ENCODE data around the gene DUSP9. TPM values are rescaled to one million over a fixed set of nuclear protein-coding genes. Genes with fewer than 3 reads are reported as not detected.

DUSP9 gene
- total and polyA plus RNA-seq, 11 donors: 0.04 to 0.25 TPM; not detected in 9

DNA sequence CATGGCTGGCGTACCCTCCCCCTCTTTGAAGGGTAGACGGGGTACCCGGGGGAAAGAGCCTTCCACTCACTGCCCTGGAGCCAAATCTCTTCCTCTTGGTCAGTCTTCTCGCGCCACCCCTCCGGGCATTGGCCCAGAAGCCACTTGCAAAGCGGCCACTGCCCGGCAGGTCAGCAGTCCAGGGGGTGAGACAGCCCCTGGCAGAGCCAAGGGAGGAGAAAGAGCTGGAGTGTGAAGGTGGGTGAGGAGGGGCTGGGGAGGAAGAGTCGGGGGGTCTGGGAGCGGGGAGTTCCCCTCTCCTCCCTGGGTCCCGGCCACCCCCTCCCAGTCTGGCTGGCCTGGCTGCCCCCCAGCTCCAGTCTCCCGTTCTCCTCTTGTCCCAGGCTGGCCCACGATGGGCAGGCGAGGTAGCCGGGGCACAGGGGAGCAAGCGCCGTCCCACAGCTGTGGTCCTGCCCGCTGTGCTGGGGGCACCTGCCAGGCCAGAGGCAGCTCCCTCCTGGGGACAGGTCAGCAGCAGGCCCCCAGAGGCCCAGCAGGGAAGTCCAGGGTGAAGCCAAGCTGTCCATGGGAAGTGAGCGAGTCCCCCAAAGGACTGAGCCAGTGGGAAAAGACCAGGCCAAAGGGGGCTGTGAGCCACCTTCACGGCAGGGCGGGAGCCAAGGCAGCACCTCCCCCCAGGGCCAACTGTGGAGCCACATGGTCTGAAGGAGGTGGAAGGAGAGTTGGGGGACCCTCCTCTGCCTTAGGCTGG lies 21.6 kb upstream of the DUSP9 start:
- peaks cover 0 to 2% (median 0%) of the 10 kb centered on the region in 12 donors for H3K9me3 ChIP-seq
- ATAC-seq (no peak), DNase-seq (peak in 1 of 5 donors; percentile 10)
- peaks cover 0 to 17% (median 0%) of the 10 kb centered on the region in 9 donors for H3K27me3 ChIP-seq
- no peak overlapping the region for H3K27ac ChIP-seq
- 88 to 93% (median 91%) methylated on average over 16 to 21 of the region's 21 CpGs for WGBS, 4 donors
- intact Hi-C loops (cut with DNase I): loop anchor here in 1 of 10 donors (10.0 kb wide), 1 partner anchor 369 kb away; no protein-coding TSS in a partner anchor
- H3K4me3 ChIP-seq: no peak overlapping the region
- H3K36me3 ChIP-seq: no peaks in the 10 kb centered on the region
- no peaks in the 10 kb centered on the region for H3K4me1 ChIP-seq
- TF ChIP-seq, protein P1, sequence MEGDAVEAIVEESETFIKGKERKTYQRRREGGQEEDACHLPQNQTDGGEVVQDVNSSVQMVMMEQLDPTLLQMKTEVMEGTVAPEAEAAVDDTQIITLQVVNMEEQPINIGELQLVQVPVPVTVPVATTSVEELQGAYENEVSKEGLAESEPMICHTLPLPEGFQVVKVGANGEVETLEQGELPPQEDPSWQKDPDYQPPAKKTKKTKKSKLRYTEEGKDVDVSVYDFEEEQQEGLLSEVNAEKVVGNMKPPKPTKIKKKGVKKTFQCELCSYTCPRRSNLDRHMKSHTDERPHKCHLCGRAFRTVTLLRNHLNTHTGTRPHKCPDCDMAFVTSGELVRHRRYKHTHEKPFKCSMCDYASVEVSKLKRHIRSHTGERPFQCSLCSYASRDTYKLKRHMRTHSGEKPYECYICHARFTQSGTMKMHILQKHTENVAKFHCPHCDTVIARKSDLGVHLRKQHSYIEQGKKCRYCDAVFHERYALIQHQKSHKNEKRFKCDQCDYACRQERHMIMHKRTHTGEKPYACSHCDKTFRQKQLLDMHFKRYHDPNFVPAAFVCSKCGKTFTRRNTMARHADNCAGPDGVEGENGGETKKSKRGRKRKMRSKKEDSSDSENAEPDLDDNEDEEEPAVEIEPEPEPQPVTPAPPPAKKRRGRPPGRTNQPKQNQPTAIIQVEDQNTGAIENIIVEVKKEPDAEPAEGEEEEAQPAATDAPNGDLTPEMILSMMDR (IDR thresholded peaks at IDR 0.05): no peak
- TF ChIP-seq POLR2A (IDR thresholded peaks at IDR 0.05): no peak

DNA sequence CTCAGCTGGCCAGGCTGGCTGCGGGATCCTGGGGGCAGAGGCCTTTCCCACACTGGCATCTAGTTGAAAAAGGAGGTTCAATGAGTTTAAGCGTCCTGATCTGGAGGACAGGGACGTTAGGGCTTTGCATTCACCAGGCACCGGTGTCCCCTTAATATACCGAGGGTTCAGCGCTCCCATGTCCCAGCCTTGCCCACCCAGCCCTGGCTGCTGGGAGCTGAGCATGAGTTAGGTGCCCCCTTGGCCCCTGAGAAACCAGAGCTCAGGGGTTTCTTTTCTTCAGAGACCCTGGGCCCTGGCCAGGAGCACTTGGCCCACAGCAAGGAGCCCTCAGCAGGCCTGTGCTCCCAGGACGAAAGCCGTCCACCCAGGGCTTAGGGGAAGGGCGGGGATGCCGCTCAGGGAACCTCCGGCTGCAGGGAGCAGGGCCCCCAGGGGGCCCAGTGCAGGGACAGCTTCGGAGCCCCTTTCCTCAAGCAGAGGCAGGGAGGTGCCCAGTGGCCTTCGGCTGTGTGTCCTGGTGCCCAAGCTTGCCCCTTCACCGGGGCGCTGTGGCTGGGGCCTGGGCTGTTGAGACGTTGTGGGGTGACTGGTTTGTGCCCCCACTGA lies 20.9 kb upstream of the DUSP9 start:
- H3K9me3 ChIP-seq: peaks cover 0 to 9% (median 0%) of the 10 kb centered on the region in 12 donors
- H3K36me3 ChIP-seq: no peaks in the 10 kb centered on the region
- TF ChIP-seq, protein P1 (IDR thresholded peaks at IDR 0.05): no peak
- TF ChIP-seq POLR2A (IDR thresholded peaks at IDR 0.05): no peak
- peak in 1 of 5 donors; percentile 15 for DNase-seq
- 64 to 85% (median 84%) methylated on average over 7 to 16 of the region's 16 CpGs for WGBS, 4 donors
- H3K27me3 ChIP-seq: peaks cover 0 to 17% (median 0%) of the 10 kb centered on the region in 9 donors
- no peak for ATAC-seq
- H3K27ac ChIP-seq: no peak overlapping the region
- intact Hi-C loops (cut with DNase I): loop anchor here in 1 of 10 donors (10.0 kb wide), 1 partner anchor 369 kb away; no protein-coding TSS in a partner anchor
- no peaks in the 10 kb centered on the region for H3K4me1 ChIP-seq
- no peak overlapping the region for H3K4me3 ChIP-seq

DNA sequence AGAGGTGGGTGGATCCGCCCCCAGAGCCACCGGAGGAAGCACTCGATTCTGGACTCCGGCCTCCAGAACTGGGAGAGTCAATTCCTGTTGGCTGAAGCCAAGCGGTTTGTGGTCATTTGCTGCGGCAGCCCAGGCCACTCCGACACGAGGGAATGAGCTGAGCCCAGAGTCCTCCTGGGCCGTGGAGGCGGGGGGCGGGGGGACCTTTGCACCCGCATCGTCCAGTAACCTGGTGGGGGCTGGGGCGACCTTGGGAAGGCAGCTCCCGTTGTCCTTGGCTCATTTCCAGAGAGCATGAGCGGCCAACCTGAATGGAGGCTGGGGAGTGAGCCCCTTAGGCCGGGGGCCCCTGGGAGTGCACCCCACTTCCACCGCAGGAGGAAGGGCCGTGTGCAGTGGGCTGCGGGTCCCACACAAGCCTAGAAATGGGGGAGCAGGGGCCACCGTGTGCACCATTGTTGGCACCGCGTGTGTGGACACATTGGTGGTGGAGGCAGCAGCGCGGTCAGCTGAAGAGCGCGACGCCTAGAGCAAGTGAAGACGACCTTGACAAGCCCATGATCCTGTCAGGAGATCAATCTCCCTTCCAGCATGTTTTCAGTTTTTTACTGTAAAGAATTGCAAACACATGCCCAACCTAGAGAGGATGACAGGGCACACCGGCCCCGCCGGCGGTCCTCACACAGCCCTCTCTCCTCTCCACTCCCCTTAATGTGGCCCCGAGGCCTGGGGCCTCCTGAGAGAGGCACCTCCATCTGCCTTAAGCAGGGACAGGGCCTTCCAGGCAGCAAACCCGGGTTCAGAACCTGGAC lies 19.9 kb upstream of the DUSP9 start:
- Histone ChIP-seq H3K27ac (no peak overlapping the region), H3K9me3 (peaks cover 0 to 15% (median 0%) of the 10 kb centered on the region in 12 donors), H3K36me3 (no peaks in the 10 kb centered on the region), H3K27me3 (peaks cover 0 to 15% (median 0%) of the 10 kb centered on the region in 9 donors), H3K4me1 (no peaks in the 10 kb centered on the region), H3K4me3 (no peak overlapping the region)
- DNase-seq: peak in 1 of 5 donors; percentile 19
- 62 to 82% (median 79%) methylated on average over 23 to 35 of the region's 35 CpGs for WGBS, 4 donors
- no peak for ATAC-seq
- intact Hi-C loops (cut with DNase I): loop anchor here in 1 of 10 donors (10.0 kb wide), 1 partner anchor 368 kb away; no protein-coding TSS in a partner anchor
- TF ChIP-seq, protein P1 (IDR thresholded peaks at IDR 0.05): no peak
- no peak for TF ChIP-seq POLR2A (IDR thresholded peaks at IDR 0.05)

Measured in heart left ventricle (tissue), 16 donors.